ENCODE data around the gene SLC44A4. TPM values are rescaled to one million over a fixed set of nuclear protein-coding genes. Genes with fewer than 3 reads are reported as not detected.

Gene SLC44A4
- total and polyA plus RNA-seq, 2 of the 8 experiments (the other 6 are each of a cell fraction or from before 2014, with no cell fraction given), result 4.8 to 7.0 TPM

DNA sequence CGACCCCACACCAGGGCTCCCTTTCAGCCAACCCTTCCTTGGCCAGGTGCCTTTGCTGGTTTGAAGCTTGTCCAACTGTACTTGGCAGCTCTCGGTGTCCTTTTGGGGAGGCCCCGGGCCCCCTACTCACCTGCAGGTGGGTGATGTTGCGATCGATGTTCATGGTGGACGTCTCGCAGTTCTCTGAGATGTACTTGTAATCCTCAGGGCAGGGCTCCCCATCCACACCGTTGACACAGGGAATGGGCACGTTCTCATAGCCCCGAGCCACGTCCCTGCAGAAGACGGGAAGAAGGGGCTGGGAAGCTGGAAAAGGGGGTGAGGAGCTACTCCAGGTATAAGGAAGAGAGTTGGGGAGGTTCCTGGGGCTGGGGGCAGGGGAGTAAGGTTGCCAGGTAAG, 4.9 kb upstream of the SLC44A4 start (continued):
- TF ChIP-seq, protein P1, sequence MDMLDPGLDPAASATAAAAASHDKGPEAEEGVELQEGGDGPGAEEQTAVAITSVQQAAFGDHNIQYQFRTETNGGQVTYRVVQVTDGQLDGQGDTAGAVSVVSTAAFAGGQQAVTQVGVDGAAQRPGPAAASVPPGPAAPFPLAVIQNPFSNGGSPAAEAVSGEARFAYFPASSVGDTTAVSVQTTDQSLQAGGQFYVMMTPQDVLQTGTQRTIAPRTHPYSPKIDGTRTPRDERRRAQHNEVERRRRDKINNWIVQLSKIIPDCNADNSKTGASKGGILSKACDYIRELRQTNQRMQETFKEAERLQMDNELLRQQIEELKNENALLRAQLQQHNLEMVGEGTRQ (IDR thresholded peaks at IDR 0.05; ENCODE audit: low read length), result no peak
- TF ChIP-seq KDM4A (IDR thresholded peaks at IDR 0.05; ENCODE audit: low read depth, low read length, severe bottlenecking) (no peak), RFX5 (IDR thresholded peaks at IDR 0.05; ENCODE audit: borderline replicate concordance, low read depth, low read length) (no peak), RAD21 (IDR thresholded peaks at IDR 0.05 in 1 of 2, conservative IDR thresholded peaks at IDR 0.05 in 1 of 2; ENCODE audit: low read depth in 2 of 2, low read length in 2 of 2) (no peak)

All from H1 (cell line).